ENCODE data around the gene GTPBP4. TPM values are rescaled to one million over a fixed set of nuclear protein-coding genes. Genes with fewer than 3 reads are reported as not detected.
A peak's percentile ranks its signal among the peaks of the same experiment; 100 is the strongest.

GTPBP4 gene
- total RNA-seq (2014; rRNA removed; shearing (Covaris generic)) = 80.8 and 88.5 TPM in 2 replicates

GRCh38 chr10:987870-988666 is at the start of gene GTPBP4:
Gene GTPBP4 (plus strand): TSS chr10:988434. CDS start chr10:988480, 46 bp downstream.
- DNase-seq (ENCODE audit: low read depth) = peak; percentile 97

GRCh38 chr10:938941-939678 is 49.1 kb upstream of the GTPBP4 start:
- no peak for DNase-seq (ENCODE audit: low read depth)

- no peak for DNase-seq (ENCODE audit: low read depth)
Measured at GRCh38 chr10:943334-944033, 44.8 kb upstream of the GTPBP4 start.

DNA sequence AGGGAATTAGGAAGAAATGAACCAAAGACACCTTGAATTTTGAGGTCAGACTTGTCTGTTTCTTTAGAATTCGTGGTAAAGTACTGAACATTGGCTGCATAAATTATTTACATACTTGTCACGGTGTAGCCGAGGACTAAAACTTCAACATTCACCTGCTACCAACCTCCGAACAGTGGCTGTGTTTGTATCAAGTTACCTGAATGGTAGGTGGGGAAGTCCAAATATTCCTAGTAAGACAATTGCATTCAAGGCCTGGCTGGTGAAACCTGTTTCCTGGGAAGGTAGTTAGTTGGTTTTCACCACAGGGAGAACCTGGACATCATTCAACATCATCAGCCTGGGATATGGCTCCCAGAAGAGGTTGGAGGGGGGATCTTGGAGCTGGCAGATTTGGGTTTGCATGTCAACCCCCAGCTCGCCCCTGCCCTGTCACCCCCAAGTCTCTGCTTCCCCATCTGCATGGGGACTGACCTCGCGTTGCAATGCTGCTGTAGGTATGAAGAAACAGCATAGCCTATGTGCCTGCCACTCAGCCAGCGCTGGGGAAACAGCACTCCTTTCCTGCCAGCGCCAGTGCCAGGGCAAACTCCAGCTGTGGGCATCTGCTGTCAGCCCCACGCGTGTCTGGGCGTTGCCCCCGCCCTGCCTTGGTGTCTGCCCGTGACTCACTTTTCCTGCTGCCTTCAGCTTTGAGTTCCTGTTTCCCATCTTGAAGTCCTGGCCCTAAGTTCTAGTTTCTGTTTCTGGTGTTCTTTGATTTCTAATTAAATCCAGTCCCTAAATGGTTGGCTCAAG is 44.0 kb upstream of the GTPBP4 start:
- DNase-seq (ENCODE audit: low read depth) = peak; percentile 32

- no peak for DNase-seq (ENCODE audit: low read depth)
Measured at GRCh38 chr10:945778-946177, 42.5 kb upstream of the GTPBP4 start.

- no peak for DNase-seq (ENCODE audit: low read depth)
Measured at GRCh38 chr10:947051-947450, 41.2 kb upstream of the GTPBP4 start.

- DNase-seq (ENCODE audit: low read depth) = no peak
Measured at GRCh38 chr10:947881-948280, 40.4 kb upstream of the GTPBP4 start.

DNA sequence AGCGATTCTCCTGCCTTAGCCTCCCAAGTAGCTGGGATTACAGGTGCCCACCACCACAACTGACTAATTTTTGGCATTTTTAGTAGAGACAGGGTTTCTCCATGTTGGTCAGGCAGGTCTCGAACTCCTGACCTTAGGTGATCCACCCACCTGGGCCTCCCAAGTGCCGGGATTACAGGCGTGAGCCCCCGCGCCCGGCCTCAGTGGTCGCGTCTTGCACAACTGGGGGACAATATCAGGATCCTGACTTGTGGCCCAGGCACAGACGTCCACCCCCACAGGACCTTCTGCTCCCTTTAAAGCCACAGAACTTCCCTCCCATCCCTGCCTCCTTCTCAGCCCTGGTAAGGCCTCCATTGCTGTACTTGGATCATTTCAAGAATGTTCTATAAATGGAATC is 39.9 kb upstream of the GTPBP4 start:
- DNase-seq (ENCODE audit: low read depth) = no peak

DNA sequence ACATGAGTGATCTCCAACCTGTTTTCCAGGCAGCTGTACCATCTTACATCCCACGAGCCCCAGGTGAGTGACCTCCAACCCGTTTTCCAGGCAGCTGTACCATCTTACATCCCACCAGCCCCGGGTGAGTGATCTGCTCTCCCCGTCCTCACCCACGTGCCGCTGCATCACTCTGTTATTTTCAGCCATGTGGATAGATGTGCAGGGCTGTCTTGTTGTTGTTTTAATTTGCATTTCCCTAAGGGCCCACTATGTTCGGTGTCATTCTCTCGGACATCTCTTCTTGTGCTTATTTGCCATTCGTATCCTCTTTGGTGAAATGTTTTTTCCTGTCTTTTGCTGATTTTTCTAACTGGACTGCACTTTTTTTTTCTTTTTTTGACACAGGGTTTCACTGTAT is 38.8 kb upstream of the GTPBP4 start:
- DNase-seq (ENCODE audit: low read depth) = no peak

- no peak for DNase-seq (ENCODE audit: low read depth)
Measured at GRCh38 chr10:953836-954235, 34.4 kb upstream of the GTPBP4 start.

- DNase-seq (ENCODE audit: low read depth) = no peak
Measured at GRCh38 chr10:954396-954795, 33.8 kb upstream of the GTPBP4 start.

- DNase-seq (ENCODE audit: low read depth) = no peak
Measured at GRCh38 chr10:955127-955819, 33.0 kb upstream of the GTPBP4 start.

GRCh38 chr10:955820-956217 is 32.4 kb upstream of the GTPBP4 start:
- no peak for DNase-seq (ENCODE audit: low read depth)

DNA sequence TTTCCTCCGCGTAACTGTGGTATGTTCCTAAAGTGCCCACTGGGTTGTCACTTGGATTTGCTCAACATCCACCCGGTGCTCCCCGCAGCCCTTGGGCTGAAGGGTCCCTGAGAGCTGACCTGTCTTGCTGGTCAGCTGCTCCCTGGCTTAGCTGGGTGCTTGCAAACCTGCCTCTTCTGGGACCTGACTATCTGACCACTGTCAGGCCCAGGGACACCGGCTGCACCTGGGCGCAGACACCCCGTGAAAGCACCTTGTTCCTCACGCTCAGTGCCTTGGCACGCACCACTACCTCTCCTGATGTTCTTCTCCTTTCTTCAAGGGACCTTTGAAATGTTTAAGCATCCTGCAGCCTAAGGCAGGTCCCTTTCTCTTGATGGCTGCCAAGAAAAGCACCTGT is 30.1 kb upstream of the GTPBP4 start:
- DNase-seq (ENCODE audit: low read depth) = no peak

DNA sequence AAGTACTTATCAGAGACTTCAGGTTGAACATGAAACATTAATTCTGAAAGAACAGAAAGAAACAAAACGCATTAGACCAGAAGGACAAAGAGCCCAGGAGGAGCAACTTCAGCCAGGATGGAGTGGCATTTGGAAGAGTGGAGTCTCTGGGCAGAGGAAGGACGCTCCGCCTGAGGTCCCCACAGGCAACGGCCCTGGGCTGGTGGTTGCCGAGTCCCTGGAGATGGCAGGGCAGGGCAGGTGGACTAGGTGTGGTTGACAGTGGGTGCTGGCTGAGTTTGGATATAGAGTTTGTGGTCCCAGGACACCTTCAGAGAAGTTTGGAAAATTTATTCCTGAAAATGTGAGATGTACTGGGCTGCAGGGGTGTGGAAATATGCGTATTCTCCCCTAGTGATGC is 29.4 kb upstream of the GTPBP4 start:
- no peak for DNase-seq (ENCODE audit: low read depth)

GRCh38 chr10:962342-962741 is 25.9 kb upstream of the GTPBP4 start:
- DNase-seq (ENCODE audit: low read depth) = no peak

DNA sequence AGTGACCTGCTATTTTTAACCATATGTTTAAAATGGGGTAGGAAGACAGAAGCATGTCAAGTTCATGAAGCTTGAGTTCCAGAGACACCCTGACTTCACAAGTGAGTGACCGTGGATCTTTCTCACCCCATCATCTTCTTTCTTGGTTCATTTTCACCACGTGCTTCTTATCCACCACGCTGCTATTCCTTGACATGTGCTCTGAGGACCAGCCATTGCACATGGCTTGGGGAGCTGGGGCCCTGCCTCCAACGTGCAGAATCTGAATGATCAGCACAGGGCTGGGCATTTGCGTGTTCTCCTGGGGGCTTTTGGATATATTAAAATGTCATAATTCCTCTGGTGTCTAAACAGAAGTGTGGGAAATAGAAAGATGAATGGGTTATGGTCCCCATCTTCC is 25.0 kb upstream of the GTPBP4 start:
- no peak for DNase-seq (ENCODE audit: low read depth)

DNA sequence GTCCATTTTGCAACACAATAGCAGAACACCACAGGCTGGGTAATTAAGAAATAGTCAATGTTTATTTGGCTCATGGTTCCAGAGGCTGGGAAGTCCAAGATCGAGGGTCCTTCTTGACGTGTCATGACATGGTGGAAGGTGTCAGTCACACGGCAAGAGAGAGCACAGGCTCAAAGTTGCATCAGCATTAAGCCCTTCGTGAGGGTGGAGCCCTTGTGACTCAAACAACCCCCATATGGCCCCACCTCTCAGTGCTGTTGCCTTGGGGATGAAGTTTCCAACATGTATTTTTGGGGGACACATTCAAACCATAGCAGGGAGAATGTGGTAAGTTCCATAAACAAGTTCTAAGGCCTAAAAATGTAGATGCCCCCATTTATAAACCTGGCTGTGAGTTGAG is 24.6 kb upstream of the GTPBP4 start:
- no peak for DNase-seq (ENCODE audit: low read depth)

DNA sequence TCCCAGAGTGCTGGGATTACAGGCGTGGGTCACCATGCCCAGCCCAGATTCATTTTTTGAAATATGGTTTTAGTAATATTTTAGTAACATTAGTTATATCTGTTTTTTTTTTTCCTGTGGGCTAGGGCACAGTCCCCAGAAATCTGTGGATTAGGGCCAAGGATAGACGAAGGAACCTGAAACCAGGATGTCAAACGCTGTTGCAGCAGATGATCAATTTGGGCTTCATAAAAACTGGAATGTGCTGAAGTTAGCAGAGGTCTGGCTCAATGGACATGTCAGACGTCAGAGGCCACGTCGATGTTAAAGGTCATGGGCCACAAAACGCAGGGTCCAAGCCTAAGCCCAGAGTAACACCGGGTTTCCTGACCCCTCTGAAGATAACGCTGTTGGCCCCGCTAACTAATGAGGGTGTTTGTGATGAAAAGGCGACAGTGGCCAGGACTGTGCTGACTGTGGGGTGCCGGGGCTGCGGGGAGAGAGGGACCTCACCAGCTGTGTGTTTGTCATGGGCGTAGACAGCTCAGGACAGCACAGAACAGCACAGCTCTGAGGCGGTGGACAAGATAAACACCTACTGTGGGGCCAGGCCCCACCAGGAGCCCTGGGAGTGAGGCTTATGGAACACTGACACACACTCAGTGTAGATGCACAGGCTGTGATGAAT is 23.8 kb upstream of the GTPBP4 start:
- no peak for DNase-seq (ENCODE audit: low read depth)

- DNase-seq (ENCODE audit: low read depth) = no peak
Measured at GRCh38 chr10:964988-965417, 23.2 kb upstream of the GTPBP4 start.
